Suprapubic skin (tissue), 4 donors: ENCODE measurements around the gene COQ2.

Experiments used
- CTCF ChIP-seq, 2 donors: fragments of 200-600 bp in 1 of 2; fragments of 450-650 bp in 1 of 2; sonication (generic) in 1 of 2; IDR thresholded peaks; one replicate each; pipeline ENCODE4 v1.5.1; 2016 to 2019; ENCODE audit warnings: antibody characterized with exemption in 2 of 2, mild to moderate bottlenecking in 1 of 2, moderate library complexity in 1 of 2
- POLR2A ChIP-seq, 2 donors: fragments of 450-650 bp; IDR thresholded peaks; one replicate each; pipeline ENCODE4 v1.6.1; 2017; ENCODE audit warnings: antibody characterized with exemption in 2 of 2, mild to moderate bottlenecking in 2 of 2, moderate library complexity in 2 of 2
- POLR2AphosphoS5 ChIP-seq, 3 donors: sonication (generic); formaldehyde crosslinking; IDR thresholded peaks; one replicate each; pipeline ENCODE4 v1.6.1; 2017; ENCODE audit warnings: antibody characterized with exemption in 3 of 3

DNA sequence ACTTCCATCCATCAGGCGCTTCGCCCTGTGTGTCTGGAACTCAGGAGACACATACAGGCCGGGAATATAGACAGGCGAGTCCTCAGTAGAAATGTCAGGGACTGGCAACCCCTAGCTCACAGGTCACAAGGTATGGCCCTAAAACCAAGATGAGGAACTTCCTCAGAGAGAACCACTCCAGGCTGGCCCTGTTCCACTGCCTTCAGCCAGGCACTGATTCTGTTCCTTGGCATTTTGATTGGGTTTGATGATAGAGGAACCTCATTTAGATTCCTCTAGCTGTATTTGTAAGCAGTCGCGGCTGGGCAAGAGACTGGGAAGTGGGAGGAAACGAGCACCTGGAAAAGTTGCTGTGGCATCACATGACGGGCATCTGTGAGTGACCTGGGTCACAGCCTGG is 41.9 kb upstream of the COQ2 start:
- TF ChIP-seq CTCF (IDR thresholded peaks at IDR 0.05) (no peak), POLR2AphosphoS5 (IDR thresholded peaks at IDR 0.05) (no peak), POLR2A (IDR thresholded peaks at IDR 0.05) (no peak)
